OCI-LY1 (cell line): ENCODE data around the gene KIAA1755.

ENCODE experiments used
- H2AFZ ChIP-seq: fragments of 200-600 bp; sonication (generic), shearing (Covaris generic); 2 replicates; pipeline ENCODE4 v1.6.0; 2014; ENCODE audit warnings: antibody characterized with exemption, mild to moderate bottlenecking, low read length
- H3F3A ChIP-seq: fragments of 200-600 bp; sonication (generic), shearing (Covaris generic); 2 replicates; pipeline ENCODE4 v1.6.0; 2014; ENCODE audit warnings: mild to moderate bottlenecking, antibody characterized with exemption, low read length, moderate library complexity; ENCODE audit not compliant: insufficient read depth
- H3K27ac ChIP-seq: fragments of 200-600 bp; sonication (generic); 2 replicates; pipeline ENCODE4 v1.5.1; 2014; ENCODE audit warnings: low read length, mixed run types, mild to moderate bottlenecking, low read depth; ENCODE audit not compliant: poor library complexity, severe bottlenecking
- H3K27me3 ChIP-seq: fragments of 200-600 bp; sonication (generic); 2 replicates; pipeline ENCODE4 v1.6.0; 2014; ENCODE audit warnings: antibody characterized with exemption, mild to moderate bottlenecking, low read length, moderate library complexity; ENCODE audit not compliant: insufficient read depth
- H3K36me3 ChIP-seq: fragments of 200-600 bp; sonication (generic); 2 replicates; pipeline ENCODE4 v1.6.1; 2014; ENCODE audit warnings: mild to moderate bottlenecking, antibody characterized with exemption, low read length, moderate library complexity, mixed read lengths; ENCODE audit not compliant: insufficient read depth
- H3K4me1 ChIP-seq: fragments of 200-600 bp; sonication (generic); 2 replicates; pipeline ENCODE4 v1.5.1; 2014; ENCODE audit warnings: mild to moderate bottlenecking, low read length, moderate library complexity; ENCODE audit not compliant: insufficient read depth, severe bottlenecking
- H3K4me2 ChIP-seq: fragments of 200-600 bp; sonication (generic), shearing (Covaris generic); 2 replicates; pipeline ENCODE4 v1.6.1; 2014; ENCODE audit warnings: low read length
- H3K4me3 ChIP-seq: fragments of 200-600 bp; sonication (generic); 2 replicates; pipeline ENCODE4 v1.5.1; 2014; ENCODE audit warnings: low read length, low read depth, mild to moderate bottlenecking, mixed read lengths; ENCODE audit not compliant: poor library complexity, severe bottlenecking
- H3K79me2 ChIP-seq: fragments of 200-600 bp; shearing (Covaris generic); 2 replicates; pipeline ENCODE4 v1.6.1; 2016; ENCODE audit warnings: mixed run types, low read length, mixed read lengths; ENCODE audit not compliant: insufficient read depth
- H3K9ac ChIP-seq: fragments of 200-600 bp; sonication (generic), shearing (Covaris generic); 2 replicates; pipeline ENCODE4 v1.6.1; 2014; ENCODE audit warnings: mild to moderate bottlenecking, low read length, mixed read lengths
- H3K9me2 ChIP-seq: fragments of 200-600 bp; sonication (generic), shearing (Covaris generic); 2 replicates; pipeline ENCODE4 v1.6.1; 2014; ENCODE audit warnings: low read depth, mild to moderate bottlenecking, low read length, mixed read lengths
- H3K9me3 ChIP-seq: fragments of 200-600 bp; shearing (Covaris generic); 2 replicates; pipeline ENCODE4 v1.6.1; 2014; ENCODE audit warnings: low read length, mixed read lengths
- H4K20me1 ChIP-seq: fragments of 200-600 bp; sonication (generic), shearing (Covaris generic); 2 replicates; pipeline ENCODE4 v1.6.0; 2016; ENCODE audit warnings: mild to moderate bottlenecking, low read length; ENCODE audit not compliant: insufficient read depth
- EZH2 ChIP-seq: fragments of 200-600 bp; sonication (generic), shearing (Covaris generic); IDR thresholded peaks from 2 replicates; pipeline ENCODE4 v1.8.0; 2017; ENCODE audit warnings: borderline replicate concordance, mixed run types, mild to moderate bottlenecking, antibody characterized with exemption, low read length, moderate library complexity, mixed read lengths
- TF ChIP-seq, protein P1 (sequence below): fragments of 200-600 bp; sonication (generic), shearing (Covaris generic); IDR thresholded peaks from 2 replicates; pipeline ENCODE4 v1.5.1; 2017; ENCODE audit warnings: mild to moderate bottlenecking, antibody characterized with exemption, low read length, moderate library complexity, mixed read lengths

The KIAA1755 gene

DNA sequence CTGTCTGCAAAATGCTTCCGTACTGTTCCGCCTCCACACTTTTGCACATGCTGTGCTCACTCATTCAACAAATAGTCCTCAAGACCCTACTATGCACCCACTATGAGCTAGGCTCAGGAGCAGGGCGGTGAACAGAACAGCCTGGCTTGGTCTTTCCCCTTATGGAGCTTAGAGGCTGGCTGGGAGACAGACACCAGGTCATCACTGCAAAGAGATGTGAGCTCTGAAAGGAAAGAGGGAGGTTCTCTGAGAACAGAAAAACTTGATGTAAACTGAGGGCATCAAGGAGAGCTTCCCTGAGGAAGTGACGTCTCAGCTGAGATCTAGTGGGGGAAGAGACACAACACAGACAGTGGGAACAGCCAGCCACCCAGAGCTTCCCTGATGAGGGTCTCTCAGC lies 64.5 kb downstream of the KIAA1755 start:
- no peaks in the 10 kb centered on the region for H3K79me2 ChIP-seq
- H3K36me3 ChIP-seq: no peaks in the 10 kb centered on the region
- H3K9me2 ChIP-seq: no peaks in the 10 kb centered on the region
- no peak overlapping the region for H3K27ac ChIP-seq
- no peaks in the 10 kb centered on the region for H3F3A ChIP-seq
- H3K4me1 ChIP-seq: no peaks in the 10 kb centered on the region
- H3K27me3 ChIP-seq: no peaks in the 10 kb centered on the region
- H3K4me2 ChIP-seq: no peak overlapping the region
- H3K9ac ChIP-seq: no peak overlapping the region
- TF ChIP-seq, protein P1, sequence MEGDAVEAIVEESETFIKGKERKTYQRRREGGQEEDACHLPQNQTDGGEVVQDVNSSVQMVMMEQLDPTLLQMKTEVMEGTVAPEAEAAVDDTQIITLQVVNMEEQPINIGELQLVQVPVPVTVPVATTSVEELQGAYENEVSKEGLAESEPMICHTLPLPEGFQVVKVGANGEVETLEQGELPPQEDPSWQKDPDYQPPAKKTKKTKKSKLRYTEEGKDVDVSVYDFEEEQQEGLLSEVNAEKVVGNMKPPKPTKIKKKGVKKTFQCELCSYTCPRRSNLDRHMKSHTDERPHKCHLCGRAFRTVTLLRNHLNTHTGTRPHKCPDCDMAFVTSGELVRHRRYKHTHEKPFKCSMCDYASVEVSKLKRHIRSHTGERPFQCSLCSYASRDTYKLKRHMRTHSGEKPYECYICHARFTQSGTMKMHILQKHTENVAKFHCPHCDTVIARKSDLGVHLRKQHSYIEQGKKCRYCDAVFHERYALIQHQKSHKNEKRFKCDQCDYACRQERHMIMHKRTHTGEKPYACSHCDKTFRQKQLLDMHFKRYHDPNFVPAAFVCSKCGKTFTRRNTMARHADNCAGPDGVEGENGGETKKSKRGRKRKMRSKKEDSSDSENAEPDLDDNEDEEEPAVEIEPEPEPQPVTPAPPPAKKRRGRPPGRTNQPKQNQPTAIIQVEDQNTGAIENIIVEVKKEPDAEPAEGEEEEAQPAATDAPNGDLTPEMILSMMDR: no peak
- no peak for TF ChIP-seq EZH2
- no peaks in the 10 kb centered on the region for H3K9me3 ChIP-seq
- no peaks in the 10 kb centered on the region for H4K20me1 ChIP-seq
- H2AFZ ChIP-seq: no peak overlapping the region
- H3K4me3 ChIP-seq: no peak overlapping the region

DNA sequence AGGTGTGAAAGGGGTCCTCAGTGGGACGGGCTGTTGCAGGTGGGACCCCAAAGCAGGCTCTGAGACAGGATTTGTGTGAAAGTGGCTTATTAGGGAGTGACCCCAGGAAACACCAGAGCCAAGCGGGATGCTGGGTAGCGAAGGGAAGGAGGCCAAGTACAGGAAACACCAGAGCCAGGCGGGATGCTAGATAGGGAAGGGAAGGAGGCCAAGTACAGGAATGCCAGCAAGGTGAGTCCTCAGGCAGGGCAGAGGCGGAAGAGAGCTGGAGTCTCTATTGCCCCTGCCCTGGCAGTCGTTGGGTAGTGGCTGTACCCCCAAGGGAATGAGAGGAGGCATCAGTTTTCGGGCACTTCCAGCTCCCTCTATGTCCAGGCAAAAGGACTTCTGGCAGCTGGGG lies 65.0 kb downstream of the KIAA1755 start:
- Histone ChIP-seq H3K4me3 (no peak overlapping the region), H3K36me3 (no peaks in the 10 kb centered on the region), H3K79me2 (no peaks in the 10 kb centered on the region), H3K27me3 (no peaks in the 10 kb centered on the region), H2AFZ (no peak overlapping the region), H3F3A (no peaks in the 10 kb centered on the region), H3K9me2 (no peaks in the 10 kb centered on the region), H3K4me2 (no peak overlapping the region), H3K27ac (no peak overlapping the region), H4K20me1 (no peaks in the 10 kb centered on the region), H3K9me3 (no peaks in the 10 kb centered on the region), H3K9ac (no peak overlapping the region), H3K4me1 (no peaks in the 10 kb centered on the region)
- TF ChIP-seq, protein P1: no peak
- no peak for TF ChIP-seq EZH2

DNA sequence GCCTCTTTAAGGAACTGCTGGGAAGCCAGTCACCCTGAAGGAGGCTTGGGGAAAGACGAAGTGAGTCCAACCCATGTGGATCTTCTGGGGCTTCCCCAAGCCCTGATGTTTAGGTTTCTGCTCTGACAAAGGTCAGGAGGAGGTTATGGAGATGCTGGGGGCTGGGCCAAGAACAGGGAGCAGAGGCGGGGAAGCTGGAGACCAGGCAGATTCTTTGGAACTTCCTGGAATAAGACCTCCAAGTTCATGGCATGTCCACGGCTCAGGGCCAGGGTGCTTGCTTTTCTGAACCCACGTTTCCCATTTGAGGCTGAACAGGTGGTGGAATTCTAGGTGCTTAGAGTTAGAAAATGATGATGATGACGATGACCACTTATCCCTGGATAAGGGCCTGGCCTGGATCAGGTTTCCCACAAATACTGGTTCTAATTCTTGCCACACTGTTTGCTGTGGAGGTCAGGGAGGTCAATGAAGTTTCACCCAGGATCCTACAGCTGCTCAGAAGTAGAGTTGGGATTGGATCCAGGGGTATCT lies 65.5 kb downstream of the KIAA1755 start:
- Histone ChIP-seq H3K4me2 (no peak overlapping the region), H4K20me1 (no peaks in the 10 kb centered on the region), H2AFZ (no peak overlapping the region), H3K9ac (no peak overlapping the region), H3K4me3 (no peak overlapping the region), H3K4me1 (no peaks in the 10 kb centered on the region), H3K36me3 (no peaks in the 10 kb centered on the region), H3K9me3 (no peaks in the 10 kb centered on the region), H3F3A (no peaks in the 10 kb centered on the region), H3K9me2 (no peaks in the 10 kb centered on the region), H3K27me3 (no peaks in the 10 kb centered on the region), H3K79me2 (no peaks in the 10 kb centered on the region), H3K27ac (no peak overlapping the region)
- TF ChIP-seq, protein P1: no peak
- TF ChIP-seq EZH2: no peak
